Progenitor cell of endocrine pancreas (in vitro differentiated cells): ENCODE measurements around the gene ARHGAP18. TPM values are rescaled to one million over a fixed set of nuclear protein-coding genes. Genes with fewer than 3 reads are reported as not detected.

Source experiments
- DNase-seq: peaks from one replicate; pipeline ENCODE4 v3.0.0; 2021; ENCODE audit warnings: low spot score; ENCODE audit not compliant: unreplicated experiment
- H3K27ac Mint-ChIP-seq: 2 replicates; pipeline ENCODE4 v1.8.0; 2021; ENCODE audit warnings: mild to moderate bottlenecking, moderate library complexity, mixed read lengths
- H3K27me3 Mint-ChIP-seq: 2 replicates; pipeline ENCODE4 v1.8.0; 2021; ENCODE audit warnings: mixed read lengths
- H3K36me3 Mint-ChIP-seq: 2 replicates; pipeline ENCODE4 v1.8.0; 2022; ENCODE audit warnings: mixed read lengths; ENCODE audit not compliant: insufficient read depth
- H3K4me1 Mint-ChIP-seq: 2 replicates; pipeline ENCODE4 v1.8.0; 2021; ENCODE audit warnings: low read depth, mixed read lengths
- H3K4me3 Mint-ChIP-seq: 2 replicates; pipeline ENCODE4 v1.8.0; 2021; ENCODE audit warnings: low read depth, mild to moderate bottlenecking, moderate library complexity, mixed read lengths
- H3K9me3 Mint-ChIP-seq: 2 replicates; pipeline ENCODE4 v1.8.0; 2021; ENCODE audit warnings: low read depth, mixed read lengths
- CTCF ChIP-seq: fragments of 200-600 bp; sonication (generic); IDR thresholded peaks from one replicate; pipeline ENCODE4 v1.5.0; 2021; ENCODE audit warnings: antibody characterized with exemption, mild to moderate bottlenecking; ENCODE audit not compliant: unreplicated experiment
- total RNA-seq: library from RNA; stranded (reverse); gene quantifications from 2 replicates; pipeline ENCODE4 v1.2.1, GENCODE V29; 2021

ARHGAP18 gene
- total RNA-seq, 1 donor from 2014 or later, result 26.9 TPM

GRCh38 chr6:129685662-129686031, 24.3 kb downstream of the ARHGAP18 start:
- Mint-ChIP-seq H3K4me1 (peaks cover 50% of the 10 kb centered on the region), H3K27me3 (no peaks in the 10 kb centered on the region), H3K36me3 (peaks cover 10% of the 10 kb centered on the region), H3K9me3 (peaks cover 6% of the 10 kb centered on the region), H3K4me3 (no peak overlapping the region), H3K27ac (peak overlapping the region; percentile 80)
- no peak for TF ChIP-seq CTCF
- DNase-seq, result no peak

- H3K4me3 Mint-ChIP-seq, result no peak overlapping the region
- no peak for TF ChIP-seq CTCF
- H3K9me3 Mint-ChIP-seq, result peaks cover 6% of the 10 kb centered on the region
- H3K27me3 Mint-ChIP-seq, result no peaks in the 10 kb centered on the region
- DNase-seq, result no peak
- peaks cover 10% of the 10 kb centered on the region for H3K36me3 Mint-ChIP-seq
- peaks cover 50% of the 10 kb centered on the region for H3K4me1 Mint-ChIP-seq
- H3K27ac Mint-ChIP-seq, result peak overlapping the region; percentile 62
These were observed 24.9 kb downstream of the ARHGAP18 start for GRCh38 chr6:129684903-129685661.

- Mint-ChIP-seq H3K27me3 (no peaks in the 10 kb centered on the region), H3K4me3 (no peak overlapping the region), H3K4me1 (peaks cover 47% of the 10 kb centered on the region), H3K36me3 (peaks cover 10% of the 10 kb centered on the region), H3K9me3 (peaks cover 6% of the 10 kb centered on the region), H3K27ac (peak overlapping the region; percentile 62)
- DNase-seq, result no peak
- TF ChIP-seq CTCF, result no peak
These were observed 25.6 kb downstream of the ARHGAP18 start for GRCh38 chr6:129684323-129684884.

GRCh38 chr6:129683601-129684322, 26.2 kb downstream of the ARHGAP18 start:
- TF ChIP-seq CTCF, result no peak
- Mint-ChIP-seq H3K27ac (peak overlapping the region; percentile 69), H3K9me3 (peaks cover 6% of the 10 kb centered on the region), H3K4me3 (peak overlapping the region; percentile 2), H3K36me3 (peaks cover 10% of the 10 kb centered on the region), H3K4me1 (peaks cover 44% of the 10 kb centered on the region), H3K27me3 (no peaks in the 10 kb centered on the region)
- DNase-seq, result no peak

- H3K4me3 Mint-ChIP-seq, result no peak overlapping the region
- no peaks in the 10 kb centered on the region for H3K27me3 Mint-ChIP-seq
- H3K9me3 Mint-ChIP-seq, result peaks cover 6% of the 10 kb centered on the region
- DNase-seq, result no peak
- H3K36me3 Mint-ChIP-seq, result peaks cover 2% of the 10 kb centered on the region
- peaks cover 57% of the 10 kb centered on the region for H3K4me1 Mint-ChIP-seq
- TF ChIP-seq CTCF, result no peak
- H3K27ac Mint-ChIP-seq, result peak overlapping the region; percentile 92
These were observed 28.1 kb downstream of the ARHGAP18 start for GRCh38 chr6:129681913-129682205.
